ENCODE measurements around the gene WNT1.
A peak's percentile ranks its signal among the peaks of the same experiment; 100 is the strongest.

The WNT1 gene

GRCh38 chr12:48961331-48961730, 16.8 kb upstream of the WNT1 start:
- no peak for DNase-seq (ENCODE audit: low spot score)

- no peak for DNase-seq (ENCODE audit: low spot score)
Observed at GRCh38 chr12:48961801-48962200, 16.3 kb upstream of the WNT1 start.

DNA sequence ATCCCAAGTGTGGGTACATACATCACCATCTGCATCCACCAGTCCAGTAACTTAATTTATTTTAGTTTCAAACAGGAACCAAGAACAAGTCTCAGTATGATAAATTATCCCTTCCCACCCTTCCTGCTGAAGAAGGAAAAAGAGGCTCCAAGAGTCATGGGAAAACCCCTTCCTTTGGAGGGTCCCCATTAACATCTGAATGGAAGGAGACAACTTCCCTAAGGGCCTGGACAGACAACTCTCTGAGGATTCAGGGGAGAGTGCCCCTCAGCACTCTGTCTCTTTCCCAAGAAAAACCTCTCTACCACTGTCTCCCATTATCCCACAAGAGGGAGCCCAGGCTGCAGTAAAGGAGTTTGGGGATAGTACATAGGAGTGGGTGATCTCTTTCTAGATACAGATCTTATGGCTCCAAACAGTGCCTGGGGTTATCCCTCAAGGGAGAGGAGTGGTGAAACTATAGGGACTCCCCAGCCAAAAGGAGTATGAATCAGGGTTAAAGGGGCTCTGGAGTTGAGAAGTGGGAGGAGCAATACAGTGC, 12.8 kb upstream of the WNT1 start:
- DNase-seq (ENCODE audit: low spot score), result no peak

- DNase-seq (ENCODE audit: low spot score), result peak; percentile 59
Observed at GRCh38 chr12:48966177-48966895, 11.8 kb upstream of the WNT1 start.

DNA sequence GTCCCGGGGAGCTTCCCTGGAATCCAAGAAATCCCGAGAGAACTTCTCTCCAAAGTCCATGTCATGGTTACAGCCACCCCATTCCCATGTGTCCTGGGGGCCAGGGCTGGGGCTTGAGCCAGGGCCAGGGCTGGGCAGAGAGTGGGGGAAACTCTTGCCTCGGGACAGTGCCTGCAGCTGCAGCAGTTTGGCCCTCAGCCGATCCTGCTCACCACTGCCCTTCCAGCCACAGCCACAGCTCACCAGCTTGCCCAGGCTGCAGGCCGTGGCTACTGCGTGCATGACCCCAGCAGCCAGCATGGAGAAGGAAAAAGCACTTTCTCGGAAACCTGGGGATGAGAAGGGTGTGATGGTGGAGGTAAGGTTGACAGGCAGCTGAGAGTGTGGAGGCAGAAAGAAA, 10.1 kb upstream of the WNT1 start:
- DNase-seq (ENCODE audit: low spot score), result peak; percentile 56

- DNase-seq (ENCODE audit: low spot score), result no peak
Observed at GRCh38 chr12:48968467-48968866, 9.7 kb upstream of the WNT1 start.

DNA sequence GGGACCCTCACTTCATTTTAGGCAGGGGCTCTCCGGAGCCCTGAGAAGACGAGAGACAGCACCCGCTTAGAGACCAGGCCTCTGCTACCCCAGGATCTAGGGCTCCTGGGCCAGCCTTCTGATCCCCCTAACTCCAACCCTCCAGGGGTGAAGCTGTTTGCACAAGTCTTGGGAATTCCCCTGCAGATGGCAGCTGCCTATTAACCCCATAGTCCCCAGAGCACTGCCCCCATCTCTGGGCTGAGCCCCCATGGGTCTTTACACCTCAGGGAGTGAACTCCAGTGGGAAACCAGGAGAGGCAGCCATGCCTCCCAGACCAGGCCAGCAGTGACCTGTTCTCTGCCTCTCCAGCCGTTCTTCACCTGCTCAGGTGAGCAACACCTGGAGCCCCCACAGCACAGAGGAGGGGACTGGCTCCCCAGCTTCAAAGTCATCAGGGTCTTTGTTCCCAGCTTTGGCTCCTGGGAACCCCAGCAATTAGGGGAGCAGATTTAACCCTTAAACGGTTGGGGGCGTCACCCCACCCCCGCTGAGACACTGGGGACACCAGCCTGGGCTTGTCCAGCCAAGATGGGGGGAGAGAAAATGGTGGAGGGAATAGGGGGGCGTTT, 8.9 kb upstream of the WNT1 start:
- DNase-seq (ENCODE audit: low spot score), result no peak

DNA sequence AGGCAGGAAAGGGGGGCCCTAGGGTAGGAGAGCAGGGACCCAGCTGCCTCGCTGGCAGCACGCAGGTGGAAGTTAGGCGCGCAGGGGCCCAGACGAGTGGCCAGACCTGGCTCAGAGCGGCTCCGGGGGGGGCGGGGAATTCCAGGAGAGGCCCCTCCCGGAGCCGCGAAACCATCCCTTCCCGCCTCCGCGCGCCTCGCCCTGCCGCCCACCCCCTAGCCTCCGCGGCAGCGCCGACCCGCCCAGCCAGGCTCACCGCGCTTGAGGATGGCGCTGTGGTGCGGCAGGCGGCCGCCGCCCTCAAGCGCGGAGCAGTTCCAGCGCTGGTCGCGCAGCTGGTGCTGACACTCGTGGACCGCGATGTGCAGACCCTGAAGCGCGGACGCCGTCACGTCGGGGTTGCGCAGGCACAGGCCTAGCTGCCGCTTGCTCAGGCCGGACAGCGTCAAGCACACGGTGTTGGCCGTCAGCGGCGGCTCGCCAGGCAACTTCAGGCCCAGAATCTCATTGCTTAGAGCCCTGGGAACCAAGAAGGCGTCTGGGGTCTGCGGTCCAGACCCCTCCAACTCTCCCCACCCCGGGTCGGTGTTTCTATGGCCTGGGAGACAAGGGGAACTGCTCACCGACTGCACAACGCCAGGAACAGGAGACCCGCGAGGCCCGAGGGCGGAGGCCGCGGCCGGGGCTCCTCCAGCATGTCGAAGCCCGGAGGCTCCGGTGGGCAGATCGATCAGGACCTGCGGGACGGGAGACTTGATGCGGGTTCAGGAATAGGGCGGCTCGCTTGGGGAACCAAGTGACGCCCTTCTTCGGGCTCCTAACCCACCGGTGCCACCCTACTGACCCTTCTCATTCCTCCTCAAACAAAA, 8.1 kb upstream of the WNT1 start:
- peak; percentile 64 for DNase-seq (ENCODE audit: low spot score)

- peak; percentile 62 for DNase-seq (ENCODE audit: low spot score)
Observed at GRCh38 chr12:48970702-48971334, 7.3 kb upstream of the WNT1 start.

GRCh38 chr12:48972213-48972951, 5.7 kb upstream of the WNT1 start:
- DNase-seq (ENCODE audit: low spot score), result peak; percentile 73

DNA sequence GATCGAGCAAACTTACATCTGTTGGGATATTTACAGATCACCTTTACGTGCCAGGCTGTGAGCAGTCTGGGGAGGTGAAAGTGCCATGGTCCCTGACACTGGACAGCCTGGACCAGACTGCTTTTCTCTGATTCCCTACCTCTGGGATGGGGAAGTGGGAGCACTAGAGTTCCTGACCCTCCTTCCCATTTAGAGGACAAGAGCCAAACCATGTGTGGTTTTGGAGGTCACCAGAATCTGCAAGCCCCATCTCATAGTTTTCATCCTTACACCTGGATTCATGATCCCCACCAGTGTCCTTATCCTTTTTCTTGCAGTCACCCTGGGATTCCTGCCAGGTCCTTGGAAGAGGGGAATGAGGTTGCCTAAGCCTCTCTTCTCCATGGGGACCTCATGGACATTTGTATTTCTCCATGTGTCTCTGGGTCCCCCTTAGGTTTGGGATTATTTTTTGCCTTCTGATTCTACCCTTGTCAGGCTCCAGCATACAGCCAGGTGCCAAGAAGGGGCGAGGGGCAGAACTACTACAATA, 5.1 kb upstream of the WNT1 start:
- peak; percentile 51 for DNase-seq (ENCODE audit: low spot score)

GRCh38 chr12:48973531-48973930, 4.6 kb upstream of the WNT1 start:
- DNase-seq (ENCODE audit: low spot score), result peak; percentile 66

GRCh38 chr12:48973941-48974673, 4.0 kb upstream of the WNT1 start:
- peak; percentile 69 for DNase-seq (ENCODE audit: low spot score)

- DNase-seq (ENCODE audit: low spot score), result no peak
Observed at GRCh38 chr12:48977290-48978281, 536 bp upstream of the WNT1 start.

GRCh38 chr12:48978741-48979601, 849 bp downstream of the WNT1 start:
- no peak for DNase-seq (ENCODE audit: low spot score)

DNA sequence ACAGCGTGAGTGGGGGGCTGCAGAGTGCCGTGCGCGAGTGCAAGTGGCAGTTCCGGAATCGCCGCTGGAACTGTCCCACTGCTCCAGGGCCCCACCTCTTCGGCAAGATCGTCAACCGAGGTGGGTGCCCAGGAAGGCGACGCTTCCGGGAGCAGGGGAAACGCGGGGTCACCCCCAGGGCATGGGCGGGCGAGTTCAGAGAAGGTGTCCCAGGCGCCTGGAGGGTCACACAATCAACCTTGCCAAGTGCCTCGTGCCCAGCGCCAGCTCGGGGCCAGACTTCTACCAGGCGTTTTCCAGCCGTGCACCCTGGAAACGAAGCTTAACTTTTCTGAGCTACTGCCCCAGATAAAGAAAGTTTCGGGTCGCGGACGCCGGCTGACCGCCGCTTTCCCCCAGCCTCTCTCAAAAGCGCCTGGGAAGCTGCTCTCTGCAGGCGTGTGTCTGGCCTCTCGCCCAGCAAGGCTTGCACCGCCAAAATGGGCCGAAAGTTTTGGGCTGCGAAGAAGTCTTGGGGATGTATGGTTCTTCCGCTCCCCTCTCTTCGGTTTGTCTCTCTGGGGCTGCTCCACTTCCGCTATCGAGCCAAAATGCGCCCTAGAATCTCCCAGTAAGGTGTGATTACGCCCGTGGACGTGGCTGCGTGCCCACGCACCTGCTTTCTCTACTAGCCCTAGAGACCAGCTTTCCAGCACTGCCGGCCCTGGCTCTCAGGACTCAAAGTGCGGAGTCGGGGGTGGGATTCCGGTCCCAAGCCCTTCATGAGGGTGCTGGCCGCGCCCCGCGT, 1.7 kb downstream of the WNT1 start:
- no peak for DNase-seq (ENCODE audit: low spot score)

DNA sequence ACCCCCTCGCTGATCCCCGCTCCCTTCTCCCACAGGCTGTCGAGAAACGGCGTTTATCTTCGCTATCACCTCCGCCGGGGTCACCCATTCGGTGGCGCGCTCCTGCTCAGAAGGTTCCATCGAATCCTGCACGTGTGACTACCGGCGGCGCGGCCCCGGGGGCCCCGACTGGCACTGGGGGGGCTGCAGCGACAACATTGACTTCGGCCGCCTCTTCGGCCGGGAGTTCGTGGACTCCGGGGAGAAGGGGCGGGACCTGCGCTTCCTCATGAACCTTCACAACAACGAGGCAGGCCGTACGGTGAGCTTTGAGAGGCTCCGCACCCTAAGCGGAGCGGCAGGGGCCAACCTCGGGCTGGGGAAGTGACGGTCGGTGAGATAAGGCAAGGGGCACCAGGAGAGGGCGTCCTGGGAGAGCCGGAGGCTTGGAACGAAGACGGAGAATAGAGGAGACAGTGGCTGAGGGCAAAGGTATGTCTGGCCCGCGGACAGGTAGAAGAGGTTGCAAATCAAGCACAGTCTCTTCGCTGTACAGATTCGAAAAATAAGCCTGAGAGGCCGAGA, 2.3 kb downstream of the WNT1 start:
- no peak for DNase-seq (ENCODE audit: low spot score)

All from left forelimb (tissue), 1 donor.